ENCODE measurements around the gene CELSR3.

The CELSR3 gene

GRCh38 chr3:48599509-48600285, 63.0 kb downstream of the CELSR3 start:
- DNase-seq (ENCODE audit: low read depth) = no peak

DNA sequence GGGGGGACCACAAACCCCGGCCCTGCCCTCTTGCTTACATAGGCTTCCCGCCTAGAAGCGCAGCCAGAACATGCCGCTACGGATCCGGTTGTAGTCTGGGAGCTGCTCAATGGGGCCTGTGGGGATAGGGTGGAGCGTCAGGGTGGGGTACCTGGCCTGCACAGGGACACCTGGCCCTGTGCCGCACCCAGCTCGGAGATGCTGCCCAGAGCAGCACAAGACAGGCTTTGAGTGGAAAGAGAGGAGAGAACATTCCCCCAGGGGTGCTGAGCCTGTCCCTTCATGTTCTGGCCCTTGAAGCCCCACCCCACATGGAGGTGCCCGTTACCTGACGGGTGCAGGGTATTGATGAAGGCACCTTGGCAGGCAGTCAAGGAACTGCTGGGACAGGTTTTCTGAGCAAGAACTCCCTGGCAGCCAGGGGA, 63.6 kb downstream of the CELSR3 start:
- no peak for DNase-seq (ENCODE audit: low read depth)

DNA sequence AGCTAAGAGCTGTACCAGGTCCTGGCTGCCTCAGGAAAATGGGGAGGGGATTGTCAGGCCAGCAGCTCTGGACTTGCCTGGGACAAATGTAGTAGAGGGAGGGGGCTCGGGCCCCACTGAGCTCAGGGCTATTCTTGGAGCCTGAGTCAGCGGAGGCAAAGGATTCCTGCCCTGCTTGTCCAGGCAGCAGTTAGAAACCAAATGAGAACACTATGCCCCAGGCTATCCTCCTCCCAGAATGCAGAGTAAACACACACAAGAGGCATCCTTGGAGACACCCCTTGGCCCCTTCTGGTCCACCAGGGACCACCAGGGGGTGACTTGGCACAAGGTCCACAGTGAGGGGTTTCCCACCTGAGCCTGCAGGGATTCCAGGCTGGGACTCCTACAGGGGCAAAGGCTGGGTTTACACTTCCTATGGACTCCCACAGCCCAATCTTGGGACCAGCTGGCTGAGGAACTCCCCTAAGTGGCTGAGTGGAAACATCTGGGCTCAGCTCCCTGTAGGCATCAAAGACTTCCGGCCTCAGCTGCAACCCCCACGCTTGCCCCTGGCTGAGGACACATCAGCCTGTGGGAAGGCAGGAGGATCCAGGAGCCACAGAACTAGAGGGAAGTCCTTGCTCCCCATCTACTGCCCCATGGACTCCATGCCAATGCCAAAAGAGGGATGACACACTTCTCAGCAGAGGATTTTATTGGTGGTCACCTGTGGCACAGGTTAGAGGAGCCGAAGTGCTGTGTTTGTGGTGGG, 64.2 kb downstream of the CELSR3 start:
- no peak for DNase-seq (ENCODE audit: low read depth)

- no peak for DNase-seq (ENCODE audit: low read depth)
Measured at GRCh38 chr3:48597408-48597800, 65.3 kb downstream of the CELSR3 start.

DNA sequence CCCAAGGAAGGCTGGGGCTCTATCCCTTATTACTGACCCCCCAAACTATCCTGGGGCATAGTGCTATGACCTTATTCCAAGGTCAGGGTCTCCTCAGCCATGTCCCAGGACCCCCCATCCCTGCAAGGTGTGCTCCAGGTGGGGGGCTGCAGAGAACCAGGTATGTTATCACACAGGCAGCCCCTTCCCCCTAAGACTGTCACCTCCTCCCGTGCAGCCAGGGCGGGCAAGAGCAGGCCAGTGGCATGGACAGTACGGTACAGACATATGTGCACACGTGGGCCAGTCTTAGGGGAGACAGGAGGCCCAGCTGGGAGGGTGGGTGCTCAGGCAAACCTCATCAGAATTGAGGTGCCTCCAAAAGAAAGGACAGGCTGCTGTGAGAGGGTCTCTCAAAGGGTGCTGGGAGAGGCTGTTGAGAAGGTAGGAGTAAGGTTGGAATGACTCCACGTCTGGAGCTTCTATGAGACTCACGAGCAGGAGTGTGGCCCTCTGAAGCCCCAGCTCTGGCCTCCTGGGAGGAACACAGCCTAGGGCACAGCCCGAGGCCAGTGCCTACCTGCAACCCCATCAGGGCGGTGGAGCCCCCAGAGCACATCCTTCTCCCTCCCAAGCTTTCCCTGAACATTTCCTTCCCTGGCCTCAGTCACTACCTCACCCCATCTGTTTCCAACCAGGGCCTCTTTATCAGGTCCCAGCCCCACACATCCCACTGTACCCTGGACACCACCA, 65.8 kb downstream of the CELSR3 start:
- no peak for DNase-seq (ENCODE audit: low read depth)

DNA sequence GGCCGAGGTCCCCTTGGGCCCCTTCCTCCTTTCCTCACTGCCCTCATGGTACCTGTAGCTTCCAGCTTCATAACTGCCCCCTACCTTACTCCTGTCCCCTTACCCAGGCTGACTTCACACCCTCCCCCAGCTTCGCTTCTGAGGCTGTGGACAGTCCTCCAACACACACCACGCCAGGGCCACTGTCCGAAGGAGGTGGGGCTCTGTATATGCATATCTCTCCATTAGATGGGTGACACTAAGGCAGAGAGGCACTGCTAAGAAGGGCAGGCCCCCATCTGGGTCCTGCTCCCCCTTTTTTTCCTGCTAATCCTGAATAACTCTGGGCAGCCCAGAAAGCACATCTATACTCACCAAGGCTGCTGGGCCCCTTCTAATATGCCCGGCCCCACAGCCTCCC, 66.5 kb downstream of the CELSR3 start:
- no peak for DNase-seq (ENCODE audit: low read depth)

DNA sequence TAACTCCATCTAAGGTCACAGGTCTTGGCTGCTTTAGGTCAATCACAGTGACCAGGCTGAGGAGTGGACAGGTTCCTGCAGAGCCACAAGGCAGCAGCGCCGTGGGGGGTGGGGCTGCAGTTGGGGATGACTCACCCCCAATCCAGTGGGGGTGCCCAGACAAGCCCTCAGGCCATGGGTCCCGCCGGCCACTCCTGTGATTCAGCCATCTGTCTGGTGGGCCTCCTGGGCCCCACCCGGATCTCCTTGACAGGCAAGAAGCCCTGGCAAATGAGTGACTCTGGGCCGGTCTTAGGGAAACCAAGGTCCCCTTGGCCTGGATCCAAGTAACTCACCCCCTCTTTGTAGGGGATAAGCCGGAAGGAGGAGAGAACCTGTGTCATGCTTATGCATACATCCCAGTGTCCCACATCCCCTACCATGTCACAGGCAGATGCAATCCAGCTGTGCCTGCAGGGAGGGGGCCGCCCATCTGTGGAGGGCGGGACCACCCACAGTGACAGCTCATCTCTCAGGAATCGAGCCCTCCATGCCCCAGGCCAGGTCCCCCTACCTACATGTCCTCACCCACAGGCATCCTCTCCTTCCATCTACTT, 67.1 kb downstream of the CELSR3 start:
- DNase-seq (ENCODE audit: low read depth) = no peak

DNA sequence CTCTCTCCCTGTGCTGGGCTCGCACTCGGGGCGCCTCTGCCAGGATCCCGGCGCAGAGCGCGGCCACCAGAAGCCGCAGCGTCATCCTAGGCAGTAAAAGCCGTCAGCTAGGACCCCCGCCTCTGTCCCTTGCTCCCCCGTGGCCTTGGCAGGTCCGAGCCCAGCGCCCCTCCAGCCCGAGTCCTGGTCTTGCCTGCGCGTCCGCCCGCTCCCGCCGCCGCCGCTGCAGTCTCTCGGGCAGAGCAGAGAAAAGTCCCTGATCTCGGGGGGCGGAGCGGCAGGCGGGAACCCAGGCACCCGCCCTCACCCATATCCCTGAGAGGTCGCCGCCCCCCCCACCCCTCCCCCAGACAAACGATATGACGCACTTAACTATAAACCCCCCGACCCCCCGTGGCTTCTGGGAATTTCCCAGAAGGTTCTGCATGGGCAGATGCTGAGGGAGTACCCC, 67.6 kb downstream of the CELSR3 start, which contains the start of gene COL7A1:
Gene COL7A1 (minus strand): TSS at position 255 of the 451 bp plus-strand sequence. CDS start 170 bp downstream, at position 85.
- DNase-seq (ENCODE audit: low read depth) = no peak

DNA sequence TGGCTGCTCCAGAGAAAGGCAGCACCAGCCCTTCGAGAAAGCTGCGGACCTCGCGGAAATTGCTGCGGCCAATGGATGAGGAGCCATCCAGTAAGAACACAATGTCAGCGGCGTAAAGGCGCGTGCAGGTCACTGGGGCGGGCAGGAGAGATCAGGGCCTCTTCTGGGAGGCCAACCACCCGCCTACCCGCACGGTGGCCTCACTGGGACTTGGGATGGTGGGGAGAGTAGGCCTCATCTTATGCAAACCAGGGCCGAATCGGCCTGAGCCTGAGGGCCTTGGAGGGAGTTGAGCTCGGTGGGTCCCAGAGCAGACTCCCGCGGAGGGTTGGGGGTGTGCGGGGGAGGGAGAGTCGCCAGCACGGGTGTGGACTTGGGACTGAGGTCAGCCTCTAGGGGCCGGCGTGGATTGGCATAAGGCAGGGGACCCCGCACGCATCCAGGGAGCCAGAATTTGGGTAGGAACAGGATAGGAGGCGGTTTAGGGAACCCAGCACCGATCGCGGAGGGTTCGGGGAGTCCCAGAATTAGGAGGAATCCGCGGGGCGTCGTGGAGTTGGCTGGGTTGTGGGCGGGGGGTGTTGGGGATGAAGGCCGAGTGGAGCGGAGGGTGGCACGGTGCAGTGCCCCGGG, 68.2 kb downstream of the CELSR3 start:
- DNase-seq (ENCODE audit: low read depth) = no peak

- DNase-seq (ENCODE audit: low read depth) = no peak
Measured at GRCh38 chr3:48593337-48593736, 69.3 kb downstream of the CELSR3 start.

GRCh38 chr3:48592519-48593087, 70.1 kb downstream of the CELSR3 start:
- DNase-seq (ENCODE audit: low read depth) = no peak

GRCh38 chr3:48591886-48592518, 70.7 kb downstream of the CELSR3 start:
- DNase-seq (ENCODE audit: low read depth) = no peak

GRCh38 chr3:48591436-48591835, 71.2 kb downstream of the CELSR3 start:
- DNase-seq (ENCODE audit: low read depth) = no peak

- DNase-seq (ENCODE audit: low read depth) = no peak
Measured at GRCh38 chr3:48588230-48588629, 74.5 kb downstream of the CELSR3 start.

GRCh38 chr3:48587686-48588085, 75.0 kb downstream of the CELSR3 start:
- DNase-seq (ENCODE audit: low read depth) = no peak
